ENCODE measurements around the gene IFT88.

IFT88 gene

GRCh38 chr13:20689291-20689690, 122.3 kb downstream of the IFT88 start:
- DNase-seq, result no peak

- DNase-seq, result no peak
Measured at GRCh38 chr13:20691616-20692015, 124.7 kb downstream of the IFT88 start.

- DNase-seq, result no peak
Measured at GRCh38 chr13:20696073-20696472, 129.1 kb downstream of the IFT88 start.

DNA sequence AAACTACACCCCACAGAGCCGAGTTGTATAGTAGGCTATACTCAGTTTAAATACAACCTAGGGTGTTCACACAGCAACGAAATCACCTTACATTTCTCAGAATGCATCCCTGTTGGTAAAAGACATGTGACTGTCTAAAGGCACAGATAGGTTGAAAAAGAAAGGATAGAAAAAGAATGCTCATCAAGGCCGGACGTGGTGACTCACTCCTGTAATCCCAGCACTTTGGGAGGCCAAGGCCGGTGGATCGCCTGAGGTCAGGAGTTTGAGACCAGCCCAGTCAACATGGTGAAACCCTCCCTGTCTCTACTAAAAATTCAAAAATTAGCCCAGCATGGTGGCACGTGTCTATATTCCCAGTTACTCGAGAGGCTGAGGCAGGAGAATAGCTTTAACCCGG, 132.8 kb downstream of the IFT88 start:
- DNase-seq, result no peak

DNA sequence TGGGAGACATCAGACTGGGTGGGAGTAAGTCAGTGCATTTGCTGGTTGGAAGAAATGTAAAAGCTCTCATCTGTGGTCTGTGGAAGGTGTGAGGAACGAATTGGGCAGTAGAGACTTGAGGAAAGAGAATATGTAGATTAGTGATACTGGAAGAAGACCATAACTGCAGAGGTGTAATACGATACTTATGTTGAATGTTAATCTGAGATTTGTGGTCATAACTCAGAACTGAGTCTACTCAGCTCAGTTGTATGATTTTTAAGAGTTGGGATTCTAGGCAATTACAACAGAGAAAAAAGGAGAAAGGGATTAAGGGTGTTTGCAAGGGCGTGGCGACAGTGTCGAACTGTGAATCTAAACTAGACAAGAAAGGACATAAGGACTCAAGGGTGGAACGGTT, 133.3 kb downstream of the IFT88 start:
- no peak for DNase-seq

DNA sequence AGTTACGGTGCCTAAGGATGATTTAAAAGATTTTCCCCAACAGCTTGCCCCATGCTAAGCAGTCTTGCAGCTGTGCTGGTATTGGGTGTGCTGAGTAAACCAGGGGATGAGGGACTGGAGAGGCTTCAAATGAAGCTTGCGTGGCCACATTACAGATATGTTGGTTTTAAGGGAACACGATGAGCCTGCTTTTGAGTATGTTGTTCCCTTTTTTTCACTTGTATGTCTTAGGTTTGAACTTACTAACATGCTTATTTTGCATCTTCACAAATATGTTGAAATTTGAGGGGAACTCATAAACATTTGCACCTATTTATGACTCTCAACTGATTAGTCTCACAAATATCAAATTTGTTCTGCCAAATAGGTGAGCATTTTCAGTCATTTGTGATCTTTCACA, 134.5 kb downstream of the IFT88 start:
- no peak for DNase-seq

DNA sequence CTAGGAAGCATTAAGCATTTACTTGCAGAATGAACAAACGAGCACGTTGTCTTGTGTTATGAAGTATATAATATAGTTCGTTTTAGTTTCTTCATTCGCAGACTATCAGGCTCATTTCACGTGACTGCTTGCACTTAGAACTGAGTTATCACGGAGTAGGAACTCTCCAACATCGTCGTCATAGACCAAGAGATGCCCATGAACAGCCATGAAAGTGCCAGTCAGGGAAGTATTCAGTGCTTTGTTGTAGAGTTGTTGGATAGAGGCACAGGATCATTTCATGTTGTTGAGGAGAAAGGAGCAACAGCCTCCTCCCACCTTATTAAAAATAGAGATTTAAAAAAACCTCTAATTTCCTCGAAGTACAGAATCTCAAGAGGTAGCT, 135.6 kb downstream of the IFT88 start:
- no peak for DNase-seq

DNA sequence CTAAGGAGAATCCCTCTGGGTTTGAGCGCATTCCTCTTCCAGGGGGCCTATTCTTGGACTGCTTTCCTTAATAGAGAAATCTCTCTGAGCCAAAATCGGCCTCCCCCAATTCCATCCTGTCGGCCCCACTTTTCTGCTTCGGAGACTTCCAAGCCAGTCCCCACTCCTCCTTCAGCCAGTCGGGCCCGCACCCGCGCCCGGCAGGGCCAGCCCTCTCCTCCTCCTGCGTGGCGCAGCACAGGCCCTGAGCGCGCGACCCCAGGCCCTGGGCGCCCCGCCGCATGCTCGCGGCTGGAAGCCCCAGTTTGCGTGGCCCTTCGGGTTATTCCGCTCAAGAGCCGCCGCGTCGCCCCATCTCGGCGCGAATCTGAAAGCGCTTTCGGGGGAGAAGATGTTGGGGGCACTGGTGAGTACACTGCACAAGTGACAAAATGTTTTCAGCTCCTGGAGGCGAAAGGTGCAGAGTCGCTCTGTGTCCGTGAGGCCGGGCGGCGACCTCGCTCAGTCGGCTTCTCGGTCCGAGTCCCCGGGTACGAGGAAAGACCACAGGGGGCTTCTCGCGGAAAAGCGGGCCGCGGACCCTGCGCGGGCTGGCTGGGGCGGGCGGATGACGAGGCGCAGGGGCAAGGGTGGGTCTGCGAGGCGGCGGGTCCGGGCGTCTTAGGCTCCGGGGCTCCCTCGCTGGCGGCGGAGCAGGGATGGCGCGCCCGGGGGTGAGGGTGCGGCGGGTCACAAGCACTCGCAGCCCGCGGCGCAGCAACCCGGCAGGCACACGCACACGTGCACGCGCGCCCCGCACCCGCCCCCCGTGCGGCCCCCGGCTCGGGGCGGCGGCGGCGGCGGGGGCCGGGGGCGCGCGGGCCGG, 136.2 kb downstream of the IFT88 start, which contains the start of gene IL17D:
Gene IL17D (plus strand): TSS at position 785 of the 865 bp plus-strand sequence. CDS start 303 bp downstream, outside the sequence.
- DNase-seq, result peak; percentile 41

- peak; percentile 83 for DNase-seq
Measured at GRCh38 chr13:20703780-20704458, 137.0 kb downstream of the IFT88 start.

DNA sequence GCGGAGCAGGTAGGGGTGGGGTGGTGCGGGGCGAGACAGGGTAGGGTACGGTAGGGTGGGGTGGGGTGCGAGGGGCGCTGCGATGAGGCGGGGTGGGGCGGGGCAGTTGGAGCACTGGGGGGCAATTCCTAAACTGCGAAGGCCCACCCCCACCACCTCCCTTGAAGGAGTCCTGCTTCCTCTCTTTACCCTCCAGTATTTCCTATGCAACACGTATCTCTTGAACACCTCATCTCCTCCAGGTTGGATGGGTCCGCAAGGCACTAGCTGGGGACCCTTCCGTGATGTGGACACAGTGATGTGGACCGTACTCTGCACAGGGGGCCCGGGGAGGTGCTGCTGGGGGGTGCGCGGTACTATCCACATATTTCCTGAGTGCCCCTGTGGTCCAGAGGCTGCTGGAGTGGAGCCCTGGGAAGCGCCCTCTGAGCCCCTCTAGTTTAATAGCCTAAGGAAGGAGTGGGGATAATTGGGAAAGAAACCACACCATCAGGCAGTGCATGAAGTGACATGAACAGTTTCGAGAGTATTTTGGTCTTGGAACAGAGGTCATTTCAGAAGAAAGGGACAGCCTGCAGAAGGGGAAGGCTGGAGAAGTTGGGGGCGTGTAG, 137.6 kb downstream of the IFT88 start:
- no peak for DNase-seq

GRCh38 chr13:20706661-20707060, 139.7 kb downstream of the IFT88 start:
- DNase-seq, result no peak

- no peak for DNase-seq
Measured at GRCh38 chr13:20708216-20708615, 141.3 kb downstream of the IFT88 start.

DNA sequence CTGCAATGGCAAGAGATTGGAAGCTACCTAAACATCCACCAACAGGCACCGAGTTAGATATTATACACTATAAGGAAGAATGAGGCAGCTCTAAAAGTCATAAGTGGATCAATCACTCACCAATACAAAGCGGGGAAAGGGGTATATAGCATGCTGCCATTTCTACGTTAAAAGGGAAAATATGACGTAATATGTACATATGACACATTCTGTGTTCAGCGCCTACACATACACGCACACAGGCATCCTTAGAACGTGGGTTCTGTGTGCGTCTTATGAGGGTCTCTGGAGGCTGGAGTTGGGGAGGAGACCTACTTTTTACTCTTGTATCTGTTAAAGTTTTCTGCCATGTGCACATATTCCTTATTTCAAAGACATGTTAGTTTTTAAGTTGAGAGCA, 142.4 kb downstream of the IFT88 start:
- no peak for DNase-seq

DNA sequence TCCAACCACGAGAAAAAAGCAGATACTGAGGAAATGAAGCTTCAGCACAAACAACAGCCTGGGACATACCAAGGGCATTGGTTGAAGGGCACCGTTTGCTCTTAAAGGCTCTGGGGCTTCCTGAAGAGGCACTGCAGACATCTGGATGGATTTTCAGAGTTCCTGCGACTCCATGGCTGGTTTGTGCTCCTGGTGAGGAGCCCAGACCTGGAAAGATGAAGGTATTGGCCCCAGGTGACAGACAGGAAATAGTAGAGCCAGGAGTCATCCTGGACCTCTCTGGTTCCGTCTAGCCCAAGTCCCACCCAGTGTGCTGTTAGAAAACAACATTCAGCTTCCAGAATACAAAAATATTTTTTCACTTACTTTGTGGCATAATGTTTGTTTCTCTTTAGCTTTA, 142.8 kb downstream of the IFT88 start:
- no peak for DNase-seq

DNA sequence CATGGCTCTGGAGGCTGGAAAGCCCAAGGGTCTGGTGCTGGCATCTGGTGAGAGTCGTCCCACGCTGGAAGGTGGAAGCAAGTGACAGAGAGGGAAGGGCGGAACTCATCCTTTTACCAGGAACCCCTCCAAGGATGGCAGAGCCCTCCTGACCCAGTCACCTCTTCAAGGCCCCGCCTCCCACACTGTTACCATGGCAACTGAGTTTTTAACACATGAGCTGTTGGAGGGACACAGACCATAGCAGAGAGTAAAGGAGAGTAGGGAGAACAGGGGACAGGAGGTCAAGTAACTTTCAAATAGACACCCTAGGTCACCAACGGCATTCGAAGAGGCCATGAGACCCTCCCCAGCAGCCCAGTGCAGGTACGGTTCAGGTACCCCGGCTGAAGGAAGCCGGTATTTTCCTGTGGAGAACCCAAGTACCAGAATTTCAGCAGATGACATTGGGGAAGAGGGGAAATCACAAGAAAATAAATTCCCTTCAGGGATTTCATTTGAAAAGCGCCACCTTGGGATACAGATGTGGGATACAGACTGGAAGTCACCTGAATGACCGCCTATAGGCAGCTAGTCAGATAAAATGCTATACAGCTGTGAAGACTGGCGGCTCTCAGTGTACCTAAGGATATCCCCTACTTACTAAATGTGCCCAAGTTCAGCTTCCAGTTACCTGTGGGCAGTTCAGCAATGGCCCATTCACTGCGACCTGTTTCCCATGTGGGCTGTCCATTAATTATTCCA, 144.5 kb downstream of the IFT88 start:
- no peak for DNase-seq

DNA sequence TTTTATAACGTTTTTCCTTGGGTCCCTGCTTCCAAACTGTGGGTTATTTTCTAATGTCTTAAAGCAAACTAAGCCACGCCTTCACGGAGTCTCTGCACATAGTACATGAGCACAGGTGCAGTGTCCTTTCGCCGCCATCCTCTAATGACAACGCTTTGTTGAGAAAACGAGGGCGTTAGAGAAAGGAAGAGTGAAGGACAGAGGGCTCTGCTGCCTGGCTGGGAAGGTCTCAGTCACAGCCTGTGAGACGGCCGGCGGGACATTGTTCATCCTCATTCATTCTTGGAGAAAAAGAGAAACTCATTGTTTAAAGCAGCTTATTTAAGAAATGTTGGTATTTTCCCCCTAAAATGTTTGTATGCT, 146.0 kb downstream of the IFT88 start:
- no peak for DNase-seq

- no peak for DNase-seq
Measured at GRCh38 chr13:20713751-20714150, 146.8 kb downstream of the IFT88 start.

DNA sequence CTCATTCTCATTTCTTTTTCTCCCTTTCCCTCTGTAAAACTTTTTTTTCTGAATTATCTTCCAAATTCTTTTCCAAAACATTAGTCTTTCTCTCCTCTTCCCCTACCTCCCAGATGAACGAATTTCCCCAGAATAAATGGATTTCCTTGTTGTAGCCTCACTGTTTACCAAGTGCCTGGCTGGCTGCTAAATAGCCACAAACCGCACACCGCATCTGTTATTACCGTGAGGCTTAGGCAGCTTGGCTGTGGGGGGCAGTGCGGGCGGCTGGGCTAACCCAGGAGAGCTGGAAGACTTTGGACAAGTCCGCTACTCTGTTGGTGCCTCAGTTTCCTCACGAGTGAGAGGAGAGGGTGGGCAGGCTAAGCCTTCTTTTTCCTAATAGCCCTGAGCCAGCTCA, 147.2 kb downstream of the IFT88 start:
- no peak for DNase-seq

DNA sequence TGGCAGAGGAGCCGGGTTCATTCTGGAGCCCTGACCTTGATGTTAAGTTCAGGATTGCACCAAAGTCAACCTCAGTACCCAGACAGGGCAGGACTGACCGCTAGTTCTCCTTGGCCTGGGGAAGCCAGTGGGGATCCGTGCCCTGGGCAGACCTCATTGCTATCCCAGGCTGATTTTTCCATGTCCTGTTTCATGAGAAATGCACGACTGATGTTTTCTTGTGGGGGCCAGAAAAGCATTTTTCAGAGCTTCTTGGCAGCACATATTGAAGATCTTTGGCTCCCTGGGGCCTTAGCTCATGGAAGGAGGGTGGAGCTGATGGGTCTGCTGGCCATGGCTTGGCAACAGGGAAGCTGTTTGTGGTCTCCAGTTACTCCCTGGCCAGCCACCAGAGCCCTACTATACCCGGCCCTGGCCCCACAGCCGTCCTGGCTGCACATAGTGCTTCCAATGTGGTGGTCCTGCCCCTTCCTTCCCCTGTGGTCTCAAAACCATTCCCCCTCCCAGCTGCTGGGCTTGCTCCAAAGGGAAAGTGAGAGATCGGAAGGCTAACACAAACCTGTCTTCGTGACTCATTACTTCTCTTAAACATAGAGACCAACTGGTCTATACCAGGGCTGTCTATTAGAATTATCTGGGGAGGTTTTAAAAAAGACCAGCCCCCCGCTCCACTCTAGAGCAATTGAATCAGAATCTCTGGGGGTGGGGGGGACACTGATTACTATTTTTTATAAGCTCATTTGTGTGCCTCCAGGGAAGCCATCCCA, 147.8 kb downstream of the IFT88 start:
- DNase-seq, result no peak

DNA sequence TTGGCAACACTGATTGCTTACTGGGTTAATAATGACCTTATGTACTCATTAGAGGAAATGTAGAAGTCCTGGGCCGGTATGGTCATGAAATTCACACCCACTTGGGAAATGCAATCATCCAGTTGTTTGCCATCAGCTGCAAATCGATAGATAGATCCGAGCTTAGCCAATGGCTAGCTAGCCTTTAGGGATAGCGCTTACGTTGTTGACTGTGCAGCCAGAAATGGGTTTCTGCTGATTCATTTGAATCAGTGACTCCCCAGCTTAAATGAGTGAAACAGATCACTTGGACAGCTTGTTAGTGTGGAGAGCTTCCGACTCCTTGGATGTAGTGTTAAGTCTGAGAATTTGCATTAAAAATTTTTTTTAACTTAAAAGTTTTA, 148.4 kb downstream of the IFT88 start:
- DNase-seq, result no peak

- DNase-seq, result no peak
Measured at GRCh38 chr13:20716951-20717350, 150.0 kb downstream of the IFT88 start.
